NB4 (cell line): ENCODE results near the gene FURIN.
A peak's percentile ranks its signal among the peaks of the same experiment; 100 is the strongest.

Source experiments
- DNase-seq: peaks from one replicate; pipeline ENCODE4 v3.0.0; 2010; ENCODE audit warnings: low read depth
- H3K4me3 ChIP-seq: one replicate; pipeline ENCODE4 v1.5.1; 2011; ENCODE audit warnings: mild to moderate bottlenecking, low read depth, low read length, moderate library complexity
- CTCF ChIP-seq: IDR thresholded peaks from one replicate; pipeline ENCODE4 v1.5.1; 2012; ENCODE audit warnings: low read depth, low read length
- MAX ChIP-seq: IDR thresholded peaks from 2 replicates; pipeline ENCODE4 v1.6.1; 2011; ENCODE audit warnings: low read depth, low read length
- MYC ChIP-seq: IDR thresholded peaks from 2 replicates; pipeline ENCODE4 v1.6.1; 2011; ENCODE audit warnings: low read depth, low read length
- POLR2A ChIP-seq: IDR thresholded peaks from 2 replicates; pipeline ENCODE4 v1.6.1; 2011; ENCODE audit warnings: mild to moderate bottlenecking; ENCODE audit not compliant: insufficient read length; ENCODE audit errors: extremely low read depth

Gene FURIN

GRCh38 chr15:90881181-90881977 lies 13.0 kb downstream of the FURIN start:
- DNase-seq, result no peak
- TF ChIP-seq MYC (no peak), CTCF (no peak), MAX (no peak), POLR2A (no peak)
- no peak overlapping the region for H3K4me3 ChIP-seq

GRCh38 chr15:90881978-90882721 lies 13.8 kb downstream of the FURIN start:
- TF ChIP-seq MAX (no peak), MYC (no peak), CTCF (no peak), POLR2A (no peak)
- no peak for DNase-seq

GRCh38 chr15:90882781-90883525 lies 14.6 kb downstream of the FURIN start:
- DNase-seq, result peak; percentile 33
- H3K4me3 ChIP-seq, result peak overlapping the region; percentile 84
- TF ChIP-seq CTCF, result no peak
- TF ChIP-seq POLR2A, result no peak
- TF ChIP-seq MAX, result no peak
- TF ChIP-seq MYC, result no peak

More at GRCh38 chr15:90881978-90882721, 13.8 kb downstream of the FURIN start:
- no peak overlapping the region for H3K4me3 ChIP-seq

GRCh38 chr15:90883526-90883975 lies 15.2 kb downstream of the FURIN start:
- DNase-seq, result peak; percentile 52
- H3K4me3 ChIP-seq, result peak overlapping the region; percentile 84
- TF ChIP-seq CTCF (no peak), MYC (no peak), POLR2A (no peak), MAX (no peak)

- peak within 1 kb of the TSS; percentile 84 for H3K4me3 ChIP-seq
- DNase-seq, result peak; percentile 94
- TF ChIP-seq MYC (no peak; the same call in 1 of the 2 replicates), MAX (peak; percentile 63; the same call in 1 of the 2 replicates), POLR2A (peak; percentile 97)
Observed at GRCh38 chr15:90883976-90884718, 15.8 kb downstream of the FURIN start, which contains the start of gene FES. FES (plus strand) TSS chr15:90884504; CDS start chr15:90885046, 542 bp downstream.
